ENCODE measurements around the gene BLOC1S2. TPM values are rescaled to one million over a fixed set of nuclear protein-coding genes. Genes with fewer than 3 reads are reported as not detected.

BLOC1S2 gene
- total and polyA plus RNA-seq, 2 experiments from 2014 or later: 69.0 to 72.8 TPM

- TF ChIP-seq CTCF (conservative IDR thresholded peaks at IDR 0.05; ENCODE audit: low read depth in 2 of 2) (no peak), ZNF462 (CRISPR knock-in tag; IDR thresholded peaks at IDR 0.05) (no peak), CREB1 (CRISPR knock-in tag; IDR thresholded peaks at IDR 0.05; ENCODE audit: low read depth) (no peak), EZH2phosphoT487 (IDR thresholded peaks at IDR 0.05; ENCODE audit: unreplicated experiment) (no peak), STAT1 (IDR thresholded peaks at IDR 0.05; ENCODE audit: unreplicated experiment) (no peak)
These were observed 32.3 kb downstream of the BLOC1S2 start (continued) for GRCh38 chr10:100254191-100254590.

GRCh38 chr10:100253041-100253440, 33.4 kb downstream of the BLOC1S2 start:
- Histone ChIP-seq H3K36me3 (ENCODE audit: insufficient read depth) (peaks cover 36% of the 10 kb centered on the region), H3K27me3 (ENCODE audit: insufficient read depth) (no peaks in the 10 kb centered on the region), H3K4me1 (ENCODE audit: insufficient read depth) (no peaks in the 10 kb centered on the region), H4K20me1 (replicated peaks; ENCODE audit: insufficient read depth) (no peaks in the 10 kb centered on the region; the same call in none of the 2 replicates), H3K79me2 (replicated peaks; ENCODE audit: insufficient read depth) (no peaks in the 10 kb centered on the region), H3K4me3 (no peak overlapping the region), H3K27ac (ENCODE audit: low read depth) (no peak overlapping the region), H3K4me2 (no peak overlapping the region), H3F3A (replicated peaks; ENCODE audit: low read depth) (0 out of 2 replicates have a peak, but pooled peaks cover 2% of the 10 kb centered on the region), H3K9me2 (ENCODE audit: insufficient read depth) (no peaks in the 10 kb centered on the region), H2AFZ (no peak overlapping the region)
- Mint-ChIP-seq H3K36me3 (ENCODE audit: low read depth) (peaks cover 68% of the 10 kb centered on the region), H3K4me1 (no peaks in the 10 kb centered on the region), H3K9me3 (no peaks in the 10 kb centered on the region), H3K4me3 (no peak overlapping the region), H3K27me3 (ENCODE audit: insufficient read depth, low read depth, poor library complexity) (peaks cover 2% of the 10 kb centered on the region), H3K27ac (no peak overlapping the region)
- ATAC-seq (no peak), DNase-seq (ENCODE audit: low spot score) (no peak)
- TF ChIP-seq POLR2AphosphoS5 (IDR thresholded peaks at IDR 0.05; ENCODE audit: low read depth) (no peak), CREB1 (CRISPR knock-in tag; IDR thresholded peaks at IDR 0.05; ENCODE audit: low read depth) (no peak)

Data from GM23338 (cell line).